HL-60/S4 treated with phorbol 12-myristate 13-acetate at 8.2 ng/mL for 4 days and 3 days (cell line): Measurements from ENCODE around the gene GASK1A.

Experiments
- in situ Hi-C: fragments of 300-500 bp; cut with MboI; formaldehyde crosslinking; loops from 2 replicates; pipeline ENCODE4 v1.15.0; 2022; ENCODE audit warnings: low sequenced_read_pairs

The GASK1A gene

DNA sequence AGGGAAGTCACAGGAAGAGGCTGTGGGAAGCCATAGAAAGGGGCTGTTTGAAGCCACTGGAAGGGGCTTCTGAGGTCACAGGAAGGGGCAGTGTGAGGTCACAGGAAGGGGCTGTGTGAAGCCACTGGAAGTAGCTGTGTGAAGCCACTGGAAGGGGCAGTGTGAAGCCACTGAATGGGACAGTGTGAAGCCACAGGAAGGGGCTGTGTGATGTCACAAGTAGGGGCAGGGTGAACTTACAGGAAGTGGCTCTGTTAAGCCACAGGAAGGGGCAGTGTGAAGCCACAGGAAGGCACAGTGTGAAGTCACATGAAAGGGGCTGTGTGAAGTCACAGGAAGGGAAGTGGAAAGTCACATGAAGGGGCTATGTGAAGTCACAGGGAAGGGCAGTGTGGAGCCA lies 33.1 kb downstream of the GASK1A start:
- in situ Hi-C loops, result no loop called here

DNA sequence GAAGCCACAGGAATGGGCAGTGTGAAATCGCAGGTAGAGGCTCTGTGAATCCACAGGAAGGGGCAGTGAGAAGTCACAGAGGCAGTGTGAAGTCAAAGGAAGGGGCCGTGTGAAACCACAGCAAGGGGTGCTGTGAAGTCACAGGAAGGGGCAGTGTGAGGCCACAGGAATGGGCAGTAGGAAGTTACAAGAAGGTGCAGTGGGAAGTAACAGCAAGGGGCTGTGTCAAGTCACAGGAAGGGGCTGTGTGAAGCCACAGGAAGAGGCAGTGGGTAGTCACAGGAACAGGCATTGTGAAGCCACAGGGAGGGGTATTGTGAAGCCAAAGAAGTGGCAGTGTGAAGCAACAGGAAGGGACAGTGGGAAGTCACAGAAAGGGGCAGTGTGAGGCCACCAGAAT lies 34.1 kb downstream of the GASK1A start:
- in situ Hi-C loops, result no loop called here

DNA sequence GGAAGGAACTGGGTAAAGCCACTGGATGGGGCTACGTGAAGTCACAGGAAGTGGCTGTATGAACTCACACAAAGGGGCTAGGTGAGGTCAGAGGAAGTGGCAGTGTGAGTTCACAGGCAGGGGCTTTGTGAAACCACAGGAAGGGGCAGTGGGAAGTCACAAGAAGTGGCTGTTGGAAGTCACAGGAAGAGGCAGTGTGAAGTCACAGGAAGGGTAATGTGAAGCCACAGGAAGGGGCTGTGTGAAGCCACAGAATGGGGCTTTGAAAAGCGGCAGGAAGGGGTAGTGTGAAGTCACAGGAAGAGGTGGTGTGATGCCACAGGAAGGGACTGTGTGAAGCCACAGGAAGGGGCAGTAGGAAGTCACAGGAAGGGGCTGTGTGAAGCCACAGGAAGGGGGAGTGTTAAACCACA lies 34.6 kb downstream of the GASK1A start:
- in situ Hi-C loops, result no loop called here

- in situ Hi-C loops, result no loop called here
Observed at GRCh38 chr3:43014241-43014640, 35.1 kb downstream of the GASK1A start.

DNA sequence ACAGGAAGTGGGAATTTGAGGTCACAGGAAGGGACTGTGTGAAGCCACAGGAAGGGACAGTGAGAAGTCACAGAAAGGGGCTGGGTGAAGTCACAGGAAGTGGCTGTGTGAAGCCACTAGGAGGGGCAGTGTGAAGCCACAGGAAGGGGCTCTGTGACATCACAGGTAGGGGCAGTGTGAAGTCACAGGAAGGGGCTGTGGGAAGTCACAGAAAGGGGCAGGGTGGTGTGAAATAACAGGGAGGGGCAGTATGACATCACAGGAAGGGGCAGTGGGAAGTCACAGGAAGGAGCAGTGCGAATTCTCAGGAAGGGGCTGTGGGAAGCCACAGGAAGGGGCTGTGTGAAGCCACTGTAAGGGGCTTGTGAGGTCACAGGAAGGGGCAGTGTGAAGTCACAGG lies 35.8 kb downstream of the GASK1A start:
- in situ Hi-C loops, result no loop called here

DNA sequence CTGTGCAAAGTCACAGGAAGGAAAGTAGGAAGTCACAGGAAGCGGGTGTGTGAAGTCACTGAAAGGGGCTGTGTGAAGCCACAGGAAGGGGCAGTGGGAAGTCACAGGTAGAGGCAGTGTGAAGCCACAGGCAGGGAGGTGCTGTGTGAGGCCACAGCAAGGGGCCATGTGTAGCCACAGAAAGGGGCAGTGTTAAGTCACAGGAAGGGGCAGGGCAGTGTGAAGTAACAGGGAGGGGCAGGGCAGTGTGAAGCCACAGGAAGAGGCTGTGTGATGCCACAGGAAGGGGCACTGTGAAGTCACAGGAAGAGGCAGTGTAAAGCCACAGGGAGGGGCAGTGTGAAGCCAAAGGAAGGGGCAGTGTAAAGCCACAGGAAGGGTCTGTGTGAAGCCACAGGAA lies 36.5 kb downstream of the GASK1A start:
- in situ Hi-C loops, result no loop called here

DNA sequence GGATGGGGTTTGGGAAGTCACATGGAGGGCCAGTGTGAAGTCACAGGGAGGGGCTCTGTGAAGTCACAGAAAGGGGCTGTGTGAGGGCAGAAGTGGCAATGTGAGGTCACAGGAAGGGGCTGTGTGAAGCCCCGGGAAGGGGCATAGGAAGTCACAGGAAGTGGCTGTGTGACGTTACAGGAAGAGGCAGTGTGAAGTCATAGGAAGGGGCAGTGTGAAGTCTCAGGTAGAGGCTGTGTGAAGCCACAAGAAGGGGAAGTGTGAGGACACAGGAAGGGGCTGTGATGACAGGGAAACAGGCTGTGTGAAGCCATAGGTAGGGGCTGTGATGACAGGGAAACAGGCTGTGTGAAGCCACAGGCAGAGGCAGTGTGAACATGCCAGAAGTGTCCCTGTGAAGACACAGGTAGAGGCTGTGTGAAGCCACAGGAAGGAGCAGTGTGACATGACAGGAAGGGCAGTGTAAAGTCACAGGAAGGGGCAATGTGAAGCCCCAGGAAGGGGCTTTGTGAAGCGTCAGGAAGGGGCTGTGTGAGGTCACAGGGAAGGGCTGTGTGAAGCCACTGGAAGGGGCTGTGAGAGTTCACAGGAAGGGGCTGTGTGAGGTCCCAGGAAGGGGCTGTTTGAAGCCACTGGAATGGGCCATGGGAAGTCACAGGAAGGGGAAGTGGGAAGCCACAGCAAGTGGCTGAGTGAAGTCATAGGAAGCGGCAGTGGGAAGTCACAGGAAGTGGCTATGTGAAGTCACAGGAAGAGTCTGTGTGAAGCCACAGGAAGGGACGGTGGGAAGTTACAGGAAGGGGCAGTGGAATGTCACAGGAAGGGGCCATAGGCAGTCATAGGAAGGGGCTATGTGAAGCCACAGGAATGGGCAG lies 37.1 kb downstream of the GASK1A start:
- in situ Hi-C loops, result no loop called here

DNA sequence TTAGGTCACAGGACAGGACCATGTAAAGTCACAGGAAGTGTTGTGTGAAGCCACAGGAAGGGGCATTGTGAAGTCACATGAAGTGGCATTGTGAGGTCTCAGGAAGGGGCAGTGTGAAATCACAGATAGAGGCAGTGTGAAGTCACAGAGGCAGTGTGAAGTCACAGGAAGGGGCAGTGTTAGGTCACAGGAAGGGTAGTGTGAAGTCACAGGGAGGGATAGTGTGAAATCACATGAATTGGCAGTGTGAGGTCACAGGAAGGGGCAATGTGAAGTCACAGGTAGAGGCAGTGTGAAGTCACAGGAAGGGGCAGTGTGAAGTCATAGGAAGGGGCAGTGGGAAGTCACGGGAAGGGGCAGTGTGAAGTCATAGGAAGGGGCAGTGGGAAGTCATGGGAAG lies 37.9 kb downstream of the GASK1A start:
- in situ Hi-C loops, result no loop called here

- in situ Hi-C loops, result no loop called here
Observed at GRCh38 chr3:43017593-43018195, 38.6 kb downstream of the GASK1A start.

DNA sequence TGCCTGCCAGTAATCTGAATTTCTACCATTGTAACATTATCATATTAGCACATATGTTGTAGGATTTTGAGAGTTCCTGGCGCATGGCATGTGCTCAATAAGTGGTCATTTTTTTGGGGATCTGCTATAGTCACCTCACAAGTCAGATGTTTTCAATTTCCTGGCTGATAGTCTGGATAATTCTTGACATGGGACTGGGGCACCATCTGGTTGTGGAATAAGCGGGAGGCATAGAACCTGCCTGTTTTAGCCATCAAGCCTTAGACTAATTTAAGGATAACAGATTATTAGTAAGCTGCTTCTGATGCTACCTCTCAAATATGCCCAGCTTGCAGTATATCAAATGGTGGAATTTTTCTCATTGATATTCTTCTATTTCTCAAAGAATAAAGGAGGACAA lies 39.1 kb downstream of the GASK1A start:
- in situ Hi-C loops, result no loop called here

GRCh38 chr3:43019006-43019809 lies 40.1 kb downstream of the GASK1A start:
- in situ Hi-C loops, result no loop called here

DNA sequence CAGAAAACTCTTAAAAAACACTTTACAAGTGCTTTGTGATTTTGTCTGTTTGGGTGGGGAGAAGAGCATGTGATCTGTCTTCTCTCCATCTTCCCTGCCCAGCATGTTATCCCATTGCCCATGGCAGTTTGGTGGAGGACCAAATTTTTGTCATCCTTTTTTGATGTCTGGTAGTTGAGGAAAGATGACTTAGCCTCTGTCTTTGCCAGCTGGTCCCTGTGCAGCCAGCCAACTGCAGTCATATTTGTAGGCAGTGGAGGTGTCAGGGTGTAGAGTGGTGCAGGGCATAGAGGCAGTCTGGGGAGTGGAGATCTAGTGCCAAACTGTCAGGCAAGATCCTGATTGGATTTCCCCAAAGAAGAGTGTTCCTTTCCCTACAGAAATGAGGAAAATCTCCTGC lies 40.7 kb downstream of the GASK1A start:
- in situ Hi-C loops, result no loop called here

DNA sequence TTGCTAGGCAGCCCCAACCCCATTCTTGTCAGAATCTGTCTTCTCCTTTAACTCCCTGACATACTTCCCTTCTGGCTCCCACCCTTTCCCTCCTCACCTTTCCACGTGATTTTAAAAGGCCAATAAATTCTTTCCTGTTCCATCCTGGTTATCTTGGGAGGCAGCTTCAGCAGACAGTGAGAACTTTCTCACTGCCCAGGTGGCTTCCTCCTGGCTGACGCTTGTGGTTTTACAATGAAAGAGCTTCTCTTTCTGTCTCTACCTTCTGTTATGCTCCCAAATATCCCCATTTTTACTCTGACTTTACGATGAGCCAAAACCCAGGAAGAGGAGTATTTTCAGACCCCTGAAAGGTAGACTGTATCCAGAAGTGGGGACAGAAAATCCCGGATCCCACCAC lies 42.1 kb downstream of the GASK1A start:
- in situ Hi-C loops, result no loop called here

- in situ Hi-C loops, result no loop called here
Observed at GRCh38 chr3:43022121-43022520, 43.0 kb downstream of the GASK1A start.

DNA sequence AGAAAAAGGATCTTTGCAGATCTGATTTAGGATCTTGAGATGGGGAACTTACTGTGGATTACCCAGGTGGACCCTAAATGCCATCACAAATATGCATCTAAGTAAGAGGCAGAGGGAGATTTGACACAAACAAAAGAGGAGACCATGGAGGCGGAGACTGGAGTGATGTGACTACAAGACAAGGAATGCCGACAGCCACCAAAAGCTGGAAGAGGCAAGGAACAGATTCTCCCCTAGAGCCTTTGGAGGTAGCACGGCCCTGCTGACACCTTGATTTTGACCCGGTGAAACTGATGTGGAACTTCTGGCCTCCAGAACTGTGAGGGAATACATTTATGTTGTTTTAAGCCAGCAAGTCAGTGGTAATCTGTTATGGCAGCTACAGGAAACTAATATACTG lies 44.0 kb downstream of the GASK1A start:
- in situ Hi-C loops, result no loop called here

- in situ Hi-C loops, result no loop called here
Observed at GRCh38 chr3:43023746-43024145, 44.6 kb downstream of the GASK1A start.

DNA sequence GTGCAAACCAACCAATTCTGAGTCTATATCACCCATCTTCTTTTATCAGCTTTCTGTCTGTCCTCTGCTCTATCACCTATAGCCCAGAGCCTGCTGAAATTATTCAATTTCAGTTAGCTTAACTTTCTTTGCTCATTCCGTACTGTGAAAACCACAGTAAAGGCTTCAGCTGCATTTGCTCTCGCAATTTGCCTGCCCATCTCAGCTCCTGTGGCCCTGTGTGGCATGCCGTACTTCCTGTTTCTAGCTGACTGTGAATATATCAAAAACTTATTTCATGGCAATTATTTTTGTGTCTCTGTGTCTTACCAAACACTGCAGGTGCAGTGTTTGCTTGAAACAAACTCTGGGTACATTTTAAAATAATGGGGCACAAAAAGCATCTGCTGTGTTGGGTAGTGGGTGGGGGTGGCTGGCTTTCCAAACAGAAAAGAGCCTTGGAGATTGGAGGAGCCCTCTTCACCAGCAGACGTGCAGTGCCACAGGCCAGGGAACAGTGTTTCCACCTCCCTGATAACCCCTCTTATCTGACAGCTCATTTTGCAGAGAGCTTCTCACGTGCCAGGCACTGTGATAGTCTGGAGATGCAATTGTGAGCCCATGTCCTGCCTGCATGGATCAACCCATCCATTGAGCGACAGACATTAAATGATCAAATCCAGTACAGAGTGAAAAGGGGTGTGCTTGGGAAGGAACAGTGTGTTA lies 45.2 kb downstream of the GASK1A start:
- in situ Hi-C loops, result no loop called here

- in situ Hi-C loops, result no loop called here
Observed at GRCh38 chr3:43025423-43025822, 46.3 kb downstream of the GASK1A start.

- in situ Hi-C loops, result no loop called here
Observed at GRCh38 chr3:43028001-43028400, 48.9 kb downstream of the GASK1A start.

- in situ Hi-C loops, result no loop called here
Observed at GRCh38 chr3:43028678-43029490, 49.8 kb downstream of the GASK1A start.
